Peyer's patch (tissue), 4 donors: Measurements from ENCODE around the gene PLD1.

ENCODE experiments used
- POLR2A ChIP-seq, 2 donors: fragments of 450-650 bp; IDR thresholded peaks; one replicate each; pipeline ENCODE4 v1.5.1; 2017; ENCODE audit warnings: antibody characterized with exemption in 2 of 2, mild to moderate bottlenecking in 2 of 2, moderate library complexity in 2 of 2
- TF ChIP-seq, protein P1 (sequence below), 6 experiments: fragments of 450-650 bp in 4 of 6; fragments of 200-600 bp in 2 of 6; sonication (generic) in 1 of 6; IDR thresholded peaks; one replicate each; pipeline ENCODE4 v1.5.1; 2017 to 2019; ENCODE audit warnings: antibody characterized with exemption in 6 of 6, mild to moderate bottlenecking in 3 of 6, moderate library complexity in 1 of 6

DNA sequence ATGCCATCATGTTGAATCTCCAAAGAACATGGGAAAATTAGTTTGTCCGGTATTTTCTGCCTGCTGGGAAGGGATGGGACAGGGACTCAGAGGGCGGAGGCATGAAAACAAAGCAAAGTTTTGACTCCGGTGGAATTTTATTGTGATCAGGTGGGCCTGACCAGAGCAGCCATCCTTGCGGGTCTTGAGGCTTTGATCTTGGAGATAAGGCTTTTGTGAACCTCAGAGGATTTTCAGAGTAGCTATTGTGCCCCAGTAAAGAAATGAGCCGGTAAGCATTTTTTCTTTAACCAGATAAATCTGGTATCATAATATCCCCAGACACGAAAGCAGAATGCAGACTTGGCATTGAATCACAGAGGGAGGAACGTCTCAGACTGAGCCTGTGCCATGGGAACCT is 250.7 kb downstream of the PLD1 start:
- TF ChIP-seq, protein P1, sequence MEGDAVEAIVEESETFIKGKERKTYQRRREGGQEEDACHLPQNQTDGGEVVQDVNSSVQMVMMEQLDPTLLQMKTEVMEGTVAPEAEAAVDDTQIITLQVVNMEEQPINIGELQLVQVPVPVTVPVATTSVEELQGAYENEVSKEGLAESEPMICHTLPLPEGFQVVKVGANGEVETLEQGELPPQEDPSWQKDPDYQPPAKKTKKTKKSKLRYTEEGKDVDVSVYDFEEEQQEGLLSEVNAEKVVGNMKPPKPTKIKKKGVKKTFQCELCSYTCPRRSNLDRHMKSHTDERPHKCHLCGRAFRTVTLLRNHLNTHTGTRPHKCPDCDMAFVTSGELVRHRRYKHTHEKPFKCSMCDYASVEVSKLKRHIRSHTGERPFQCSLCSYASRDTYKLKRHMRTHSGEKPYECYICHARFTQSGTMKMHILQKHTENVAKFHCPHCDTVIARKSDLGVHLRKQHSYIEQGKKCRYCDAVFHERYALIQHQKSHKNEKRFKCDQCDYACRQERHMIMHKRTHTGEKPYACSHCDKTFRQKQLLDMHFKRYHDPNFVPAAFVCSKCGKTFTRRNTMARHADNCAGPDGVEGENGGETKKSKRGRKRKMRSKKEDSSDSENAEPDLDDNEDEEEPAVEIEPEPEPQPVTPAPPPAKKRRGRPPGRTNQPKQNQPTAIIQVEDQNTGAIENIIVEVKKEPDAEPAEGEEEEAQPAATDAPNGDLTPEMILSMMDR (IDR thresholded peaks at IDR 0.05), result no peak
- TF ChIP-seq POLR2A (IDR thresholded peaks at IDR 0.05), result no peak
